ENCODE results near the gene MAST1.

GRCh38 chr19:12802267-12803106, 35.8 kb upstream of the MAST1 start:
- TF ChIP-seq FOXA1 (IDR thresholded peaks at IDR 0.05): no peak
- TF ChIP-seq CTCF (IDR thresholded peaks at IDR 0.05; ENCODE audit: low read depth, low read length, missing input control): no peak
- TF ChIP-seq RAD21 (IDR thresholded peaks at IDR 0.05): no peak
